Measurements from ENCODE around the gene JAKMIP1. TPM values are rescaled to one million over a fixed set of nuclear protein-coding genes. Genes with fewer than 3 reads are reported as not detected.

The JAKMIP1 gene
- total RNA-seq, 1 experiment from 2014 or later, result not detected

GRCh38 chr4:6031846-6032245 lies 168.5 kb downstream of the JAKMIP1 start:
- CTCF ChIA-PET, result no interaction called here
- ATAC-seq, result no peak
- TF ChIP-seq CTCF (IDR thresholded peaks at IDR 0.05) (no peak), POLR2AphosphoS5 (IDR thresholded peaks at IDR 0.05; ENCODE audit: low read depth, low read length) (no peak), TCF7L2 (IDR thresholded peaks at IDR 0.05; ENCODE audit: low read depth, low read length) (no peak), REST (IDR thresholded peaks at IDR 0.05; ENCODE audit: insufficient read depth in 1 of 2, low read depth in 2 of 2, low read length in 1 of 2) (no peak), SIN3A (IDR thresholded peaks at IDR 0.05; ENCODE audit: borderline replicate concordance, insufficient read depth, low read depth, low read length) (no peak)
- Histone ChIP-seq H3K36me3 (ENCODE audit: control insufficient read depth, insufficient read depth, low read length) (no peaks in the 10 kb centered on the region), H3K9me3 (ENCODE audit: control insufficient read depth, insufficient read depth, low read depth, low read length) (no peaks in the 10 kb centered on the region), H3K27me3 (ENCODE audit: control insufficient read depth, insufficient read depth, low read length) (no peaks in the 10 kb centered on the region), H3K4me3 (ENCODE audit: low read depth in 2 of 2, low read length in 2 of 2) (no peak overlapping the region), H3K27ac (ENCODE audit: low read length) (no peak overlapping the region), H3K4me1 (ENCODE audit: control insufficient read depth, insufficient read depth, low read length) (no peaks in the 10 kb centered on the region; the same call in 1 of the 2 replicates)
- BruUV-seq (replicated peaks), result no TSS peak
- intact Hi-C loops (cut with micrococcal nuclease; ENCODE audit: unreplicated experiment) (no loop called here), in situ Hi-C loops (cut with HindIII; ENCODE audit: low pct_unique_long_range_greater_than_20kb, low sequenced_read_pairs) (no loop called here)
- DNase-seq (ENCODE audit: low read depth, low spot score), result no peak
- POLR2A ChIA-PET, result no interaction called here

- ATAC-seq (no peak), DNase-seq (ENCODE audit: low read depth, low spot score) (no peak)
- Histone ChIP-seq H3K36me3 (ENCODE audit: control insufficient read depth, insufficient read depth, low read length) (no peaks in the 10 kb centered on the region), H3K4me1 (ENCODE audit: control insufficient read depth, insufficient read depth, low read length) (no peaks in the 10 kb centered on the region; the same call in 1 of the 2 replicates), H3K4me3 (ENCODE audit: low read depth in 2 of 2, low read length in 2 of 2) (no peak overlapping the region), H3K27ac (ENCODE audit: low read length) (no peak overlapping the region), H3K27me3 (ENCODE audit: control insufficient read depth, insufficient read depth, low read length) (no peaks in the 10 kb centered on the region), H3K9me3 (ENCODE audit: control insufficient read depth, insufficient read depth, low read depth, low read length) (no peaks in the 10 kb centered on the region)
- in situ Hi-C loops (cut with HindIII; ENCODE audit: low pct_unique_long_range_greater_than_20kb, low sequenced_read_pairs), result no loop called here
- no TSS peak for BruUV-seq (replicated peaks)
- TF ChIP-seq TCF7L2 (IDR thresholded peaks at IDR 0.05; ENCODE audit: low read depth, low read length), result no peak
- TF ChIP-seq SIN3A (IDR thresholded peaks at IDR 0.05; ENCODE audit: borderline replicate concordance, insufficient read depth, low read depth, low read length), result no peak
- TF ChIP-seq CTCF (IDR thresholded peaks at IDR 0.05), result no peak
- TF ChIP-seq POLR2AphosphoS5 (IDR thresholded peaks at IDR 0.05; ENCODE audit: low read depth, low read length), result no peak
- TF ChIP-seq REST (IDR thresholded peaks at IDR 0.05; ENCODE audit: insufficient read depth in 1 of 2, low read depth in 2 of 2, low read length in 1 of 2), result no peak
- POLR2A ChIA-PET, result no interaction called here
- intact Hi-C loops (cut with micrococcal nuclease; ENCODE audit: unreplicated experiment), result no loop called here
- CTCF ChIA-PET, result no interaction called here
These were observed 169.7 kb downstream of the JAKMIP1 start for GRCh38 chr4:6030679-6031078.
